ENCODE data around the gene ZNF598.

ZNF598 gene

GRCh38 chr16:1977875-1978268 is 31.7 kb downstream of the ZNF598 start:
- POLR2A ChIA-PET = interaction anchor here (3.1 kb wide), 1 partner anchor 13 kb away, joined by 45 read pairs; the partner anchor contains the start of genes RNF151 and RPS2
- CTCF ChIA-PET = no interaction called here
- DNase-seq (ENCODE audit: extremely low spot score) = no peak
- no peak for TF ChIP-seq SUZ12 (IDR thresholded peaks at IDR 0.05)
- TF ChIP-seq FOXM1 (IDR thresholded peaks at IDR 0.05; ENCODE audit: borderline replicate concordance) = no peak
- TF ChIP-seq SP1 (IDR thresholded peaks at IDR 0.05) = no peak
- TF ChIP-seq NFRKB (IDR thresholded peaks at IDR 0.05) = no peak
- TF ChIP-seq ELF4 (IDR thresholded peaks at IDR 0.05) = no peak
- TF ChIP-seq FOXA1 (IDR thresholded peaks at IDR 0.05) = no peak
- TF ChIP-seq BHLHE40 (IDR thresholded peaks at IDR 0.05; ENCODE audit: borderline replicate concordance) = no peak
- TF ChIP-seq ARNT (IDR thresholded peaks at IDR 0.05) = no peak
- TF ChIP-seq HDGF (IDR thresholded peaks at IDR 0.05; ENCODE audit: borderline replicate concordance) = no peak
- no peak for TF ChIP-seq TARDBP (IDR thresholded peaks at IDR 0.05)
- TF ChIP-seq ZNF384 (IDR thresholded peaks at IDR 0.05) = no peak
- TF ChIP-seq PKNOX1 (IDR thresholded peaks at IDR 0.05) = no peak
- no peak for TF ChIP-seq FOXK2 (IDR thresholded peaks at IDR 0.05)
- TF ChIP-seq LEF1 (IDR thresholded peaks at IDR 0.05; ENCODE audit: borderline replicate concordance) = no peak
- TF ChIP-seq CTBP1 (IDR thresholded peaks at IDR 0.05; ENCODE audit: borderline replicate concordance) = no peak
- no peak for TF ChIP-seq L3MBTL2 (conservative IDR thresholded peaks at IDR 0.05)

- CTCF ChIA-PET = no interaction called here
- POLR2A ChIA-PET = interaction anchor here (0.6 to 3.1 kb wide), 2 partner anchors 12 to 18 kb away, joined by 4 to 45 read pairs; partner anchors contain the start of genes NDUFB10, RNF151 and RPS2
- no peak for TF ChIP-seq SUZ12 (IDR thresholded peaks at IDR 0.05)
- no peak for TF ChIP-seq LEF1 (IDR thresholded peaks at IDR 0.05; ENCODE audit: borderline replicate concordance)
- no peak for TF ChIP-seq HDGF (IDR thresholded peaks at IDR 0.05; ENCODE audit: borderline replicate concordance)
- TF ChIP-seq SP1 (IDR thresholded peaks at IDR 0.05) = no peak
- no peak for DNase-seq (ENCODE audit: extremely low spot score)
These were observed 32.4 kb downstream of the ZNF598 start for GRCh38 chr16:1976951-1977874.

- CTCF ChIA-PET = no interaction called here
- POLR2A ChIA-PET = interaction anchor here (0.6 to 3.1 kb wide), 2 partner anchors 11 to 33 kb away, joined by 3 to 45 read pairs; partner anchors contain the start of genes MSRB1, RNF151 and RPS2
- no peak for DNase-seq (ENCODE audit: extremely low spot score)
- no peak for TF ChIP-seq HDGF (IDR thresholded peaks at IDR 0.05; ENCODE audit: borderline replicate concordance)
- TF ChIP-seq CTBP1 (IDR thresholded peaks at IDR 0.05; ENCODE audit: borderline replicate concordance) = no peak
- TF ChIP-seq ZNF384 (IDR thresholded peaks at IDR 0.05) = no peak
- TF ChIP-seq ELF4 (IDR thresholded peaks at IDR 0.05) = no peak
- no peak for TF ChIP-seq L3MBTL2 (conservative IDR thresholded peaks at IDR 0.05)
- no peak for TF ChIP-seq LEF1 (IDR thresholded peaks at IDR 0.05; ENCODE audit: borderline replicate concordance)
- TF ChIP-seq SUZ12 (IDR thresholded peaks at IDR 0.05) = no peak
- no peak for TF ChIP-seq NFRKB (IDR thresholded peaks at IDR 0.05)
- no peak for TF ChIP-seq FOXA1 (IDR thresholded peaks at IDR 0.05)
- TF ChIP-seq FOXK2 (IDR thresholded peaks at IDR 0.05) = no peak
- TF ChIP-seq PKNOX1 (IDR thresholded peaks at IDR 0.05) = no peak
- no peak for TF ChIP-seq BHLHE40 (IDR thresholded peaks at IDR 0.05; ENCODE audit: borderline replicate concordance)
- no peak for TF ChIP-seq ARNT (IDR thresholded peaks at IDR 0.05)
- TF ChIP-seq FOXM1 (IDR thresholded peaks at IDR 0.05; ENCODE audit: borderline replicate concordance) = no peak
- TF ChIP-seq TARDBP (IDR thresholded peaks at IDR 0.05) = no peak
These were observed 33.5 kb downstream of the ZNF598 start for GRCh38 chr16:1976216-1976520.

GRCh38 chr16:1975432-1976215 is 34.0 kb downstream of the ZNF598 start:
- POLR2A ChIA-PET = interaction anchor here (0.8 to 3.3 kb wide), 2 partner anchors 9 to 11 kb away, joined by 3 to 28 read pairs; partner anchors contain the start of genes GFER and RPS2

More at GRCh38 chr16:1975432-1976215, 34.0 kb downstream of the ZNF598 start:
- TF ChIP-seq PKNOX1 (IDR thresholded peaks at IDR 0.05) = no peak
- TF ChIP-seq ARNT (IDR thresholded peaks at IDR 0.05) = no peak
- TF ChIP-seq SUZ12 (IDR thresholded peaks at IDR 0.05) = no peak
- no peak for TF ChIP-seq ELF4 (IDR thresholded peaks at IDR 0.05)
- no peak for TF ChIP-seq L3MBTL2 (conservative IDR thresholded peaks at IDR 0.05)
- TF ChIP-seq FOXA1 (IDR thresholded peaks at IDR 0.05) = no peak
- TF ChIP-seq SP1 (IDR thresholded peaks at IDR 0.05) = no peak
- TF ChIP-seq TARDBP (IDR thresholded peaks at IDR 0.05) = no peak
- TF ChIP-seq LEF1 (IDR thresholded peaks at IDR 0.05; ENCODE audit: borderline replicate concordance) = no peak
- TF ChIP-seq FOXK2 (IDR thresholded peaks at IDR 0.05) = no peak
- no peak for TF ChIP-seq FOXM1 (IDR thresholded peaks at IDR 0.05; ENCODE audit: borderline replicate concordance)
- CTCF ChIA-PET = no interaction called here
- DNase-seq (ENCODE audit: extremely low spot score) = no peak
